Large intestine (tissue), 3 donors: ENCODE results near the gene CAPZB. TPM values are rescaled to one million over a fixed set of nuclear protein-coding genes. Genes with fewer than 3 reads are reported as not detected.

Source experiments
- DNase-seq, 2 donors: peaks; one replicate each; pipeline versions ENCODE4 v3.0.0 to v3.0.0-alpha.2; 2013
- H3K27ac ChIP-seq: one replicate; pipeline ENCODE4 v1.5.1; 2013; ENCODE audit warnings: low read length
- H3K27me3 ChIP-seq: 2 replicates; pipeline ENCODE4 v1.6.1; 2013; ENCODE audit warnings: low read length; ENCODE audit not compliant: control insufficient read depth, insufficient read depth
- H3K36me3 ChIP-seq: 2 replicates; pipeline ENCODE4 v1.6.1; 2013; ENCODE audit warnings: low read length; ENCODE audit not compliant: control insufficient read depth, insufficient read depth
- H3K4me1 ChIP-seq: one replicate; pipeline ENCODE4 v1.6.1; 2013; ENCODE audit warnings: low read length; ENCODE audit not compliant: control insufficient read depth, insufficient read depth
- H3K4me3 ChIP-seq: one replicate; pipeline ENCODE4 v1.5.1; 2013; ENCODE audit warnings: low read length
- H3K9me3 ChIP-seq: one replicate; pipeline ENCODE4 v1.6.1; 2013; ENCODE audit warnings: mild to moderate bottlenecking, low read depth, low read length, moderate library complexity; ENCODE audit not compliant: control insufficient read depth
- WGBS: methylation state at CpG from one replicate; pipeline ENCODE4 v1.1.5; 2013; ENCODE audit warnings: low lambda C conversion rate; ENCODE audit not compliant: insufficient coverage; 5-methylcytosine and 5-hydroxymethylcytosine counted together
- polyA plus RNA-seq: library from polyadenylated mRNA; unstranded; fragments of 120-200 nt; gene quantifications from one replicate; pipeline ENCODE4 v1.2.1, GENCODE V29; 2013

CAPZB gene
- polyA plus RNA-seq, 1 donor = 245 TPM

GRCh38 chr1:19332832-19333231 lies 152.5 kb downstream of the CAPZB start:
- Histone ChIP-seq H3K4me1 (no peaks in the 10 kb centered on the region), H3K36me3 (peaks cover 35% of the 10 kb centered on the region), H3K27ac (no peak overlapping the region), H3K9me3 (no peaks in the 10 kb centered on the region), H3K27me3 (no peaks in the 10 kb centered on the region), H3K4me3 (no peak overlapping the region)
- no peak for DNase-seq
- no CpG with 5 or more reads among the region's 12 CpGs for WGBS

- Histone ChIP-seq H3K4me1 (no peaks in the 10 kb centered on the region), H3K27me3 (no peaks in the 10 kb centered on the region), H3K9me3 (no peaks in the 10 kb centered on the region), H3K4me3 (no peak overlapping the region), H3K36me3 (peaks cover 48% of the 10 kb centered on the region), H3K27ac (no peak overlapping the region)
- no peak for DNase-seq
- no CpG with 5 or more reads among the region's 13 CpGs for WGBS
Measured at GRCh38 chr1:19331262-19331878, 154.0 kb downstream of the CAPZB start.

- no CpG with 5 or more reads among the region's 14 CpGs for WGBS
- DNase-seq = no peak
- Histone ChIP-seq H3K9me3 (no peaks in the 10 kb centered on the region), H3K4me1 (no peaks in the 10 kb centered on the region), H3K4me3 (no peak overlapping the region), H3K27ac (no peak overlapping the region), H3K27me3 (no peaks in the 10 kb centered on the region), H3K36me3 (peaks cover 56% of the 10 kb centered on the region)
Measured at GRCh38 chr1:19330449-19331135, 154.7 kb downstream of the CAPZB start.

GRCh38 chr1:19329611-19330010 lies 155.7 kb downstream of the CAPZB start:
- H3K4me3 ChIP-seq = no peak overlapping the region
- no peaks in the 10 kb centered on the region for H3K9me3 ChIP-seq
- no peaks in the 10 kb centered on the region for H3K27me3 ChIP-seq
- peaks cover 65% of the 10 kb centered on the region for H3K36me3 ChIP-seq
- no peaks in the 10 kb centered on the region for H3K4me1 ChIP-seq
- DNase-seq = no peak
- 100% methylated on average over 2 of the region's 5 CpGs for WGBS
- no peak overlapping the region for H3K27ac ChIP-seq

- no peak overlapping the region for H3K4me3 ChIP-seq
- no CpG with 5 or more reads among the region's 13 CpGs for WGBS
- peaks cover 70% of the 10 kb centered on the region for H3K36me3 ChIP-seq
- H3K27ac ChIP-seq = no peak overlapping the region
- DNase-seq = no peak
- no peaks in the 10 kb centered on the region for H3K9me3 ChIP-seq
- no peaks in the 10 kb centered on the region for H3K4me1 ChIP-seq
- no peaks in the 10 kb centered on the region for H3K27me3 ChIP-seq
Measured at GRCh38 chr1:19329188-19329587, 156.2 kb downstream of the CAPZB start.

- DNase-seq = no peak
- Histone ChIP-seq H3K4me1 (no peaks in the 10 kb centered on the region), H3K27ac (no peak overlapping the region), H3K9me3 (no peaks in the 10 kb centered on the region), H3K36me3 (peaks cover 75% of the 10 kb centered on the region), H3K27me3 (no peaks in the 10 kb centered on the region), H3K4me3 (no peak overlapping the region)
- no CpG with 5 or more reads among the region's 18 CpGs for WGBS
Measured at GRCh38 chr1:19328486-19328885, 156.9 kb downstream of the CAPZB start.

GRCh38 chr1:19327736-19328135 lies 157.6 kb downstream of the CAPZB start:
- H3K36me3 ChIP-seq = peaks cover 74% of the 10 kb centered on the region

GRCh38 chr1:19327301-19327700 lies 158.0 kb downstream of the CAPZB start:
- H3K9me3 ChIP-seq = no peaks in the 10 kb centered on the region
- H3K4me3 ChIP-seq = no peak overlapping the region
- no peak overlapping the region for H3K27ac ChIP-seq
- no peak for DNase-seq
- H3K4me1 ChIP-seq = no peaks in the 10 kb centered on the region
- no CpG with 5 or more reads among the region's 16 CpGs for WGBS
- peaks cover 73% of the 10 kb centered on the region for H3K36me3 ChIP-seq
- H3K27me3 ChIP-seq = no peaks in the 10 kb centered on the region

More at GRCh38 chr1:19327736-19328135, 157.6 kb downstream of the CAPZB start:
- 100% methylated on average over 2 of the region's 9 CpGs for WGBS
- Histone ChIP-seq H3K4me1 (no peaks in the 10 kb centered on the region), H3K4me3 (no peak overlapping the region), H3K9me3 (no peaks in the 10 kb centered on the region), H3K27me3 (no peaks in the 10 kb centered on the region), H3K27ac (no peak overlapping the region)
- no peak for DNase-seq

GRCh38 chr1:19326748-19327065 lies 158.6 kb downstream of the CAPZB start:
- no peaks in the 10 kb centered on the region for H3K27me3 ChIP-seq
- peaks cover 74% of the 10 kb centered on the region for H3K36me3 ChIP-seq
- H3K4me1 ChIP-seq = no peaks in the 10 kb centered on the region
- no peak overlapping the region for H3K27ac ChIP-seq
- 100% methylated on average over 1 of the region's 6 CpGs for WGBS
- no peak for DNase-seq
- H3K4me3 ChIP-seq = no peak overlapping the region
- H3K9me3 ChIP-seq = no peaks in the 10 kb centered on the region

- no peaks in the 10 kb centered on the region for H3K4me1 ChIP-seq
- no CpG with 5 or more reads among the region's 32 CpGs for WGBS
- no peak overlapping the region for H3K27ac ChIP-seq
- no peaks in the 10 kb centered on the region for H3K27me3 ChIP-seq
- H3K9me3 ChIP-seq = no peaks in the 10 kb centered on the region
- no peak for DNase-seq
- no peak overlapping the region for H3K4me3 ChIP-seq
- H3K36me3 ChIP-seq = peaks cover 78% of the 10 kb centered on the region
Measured at GRCh38 chr1:19325958-19326747, 159.2 kb downstream of the CAPZB start.
